ENCODE results near the gene SDK2. TPM values are rescaled to one million over a fixed set of nuclear protein-coding genes. Genes with fewer than 3 reads are reported as not detected.

Gene SDK2
- total and polyA plus RNA-seq, 9 of the 15 experiments (the other 6 are each of a cell fraction or from before 2014, with no cell fraction given), result 0.04 TPM; not detected in 8

- Histone ChIP-seq H3K9me1 (ENCODE audit: control insufficient read depth, insufficient read depth, low read length) (no peaks in the 10 kb centered on the region), H4K20me1 (replicated peaks; ENCODE audit: control insufficient read depth, insufficient read depth, low read length) (peaks cover 7% of the 10 kb centered on the region; the same call in 1 of the 2 replicates), H3K36me3 (ENCODE audit: control insufficient read depth, insufficient read depth, low read length) (no peaks in the 10 kb centered on the region), H3K27ac (ENCODE audit: extremely low read depth, low read depth, low read length) (no peak overlapping the region), H3K27me3 (ENCODE audit: control insufficient read depth in 2 of 2, insufficient read depth in 2 of 2, low read length in 2 of 2) (peaks cover 21 to 47% of the 10 kb centered on the region in 2 experiments), H3K9me3 (replicated peaks; ENCODE audit: control insufficient read depth, insufficient read depth, low read depth, low read length) (no peaks in the 10 kb centered on the region), H3K4me1 (replicated peaks in 1 of 2; ENCODE audit: control insufficient read depth in 2 of 2, insufficient read depth in 2 of 2, low read length in 2 of 2) (peaks cover 0 to 6% of the 10 kb centered on the region in 2 experiments; a peak in 1 of 5 replicates), H3K4me2 (ENCODE audit: insufficient read depth, low read length) (no peak overlapping the region), H3K9ac (ENCODE audit: insufficient read depth in 1 of 2, low read depth in 2 of 2, low read length in 2 of 2) (no peak overlapping the region), H3K79me2 (ENCODE audit: control insufficient read depth, insufficient read depth, low read length) (no peaks in the 10 kb centered on the region), H3K4me3 (no peak overlapping the region), H2AFZ (ENCODE audit: low read depth, low read length) (no peak overlapping the region)
- intact Hi-C loops (cut with micrococcal nuclease) (no loop called here), in situ Hi-C loops (cut with MboI) (no loop called here)
- ChIA-PET CTCF (ENCODE audit: low intra/inter-chr PET ratio) (no interaction called here), POLR2A (no interaction called here)
- no peak for ATAC-seq
- BruUV-seq (replicated peaks), result no TSS peak
- WGBS (ENCODE audit: insufficient coverage, low coverage, missing lambda C conversion rate), result 0% methylated on average over 3 of the region's 4 CpGs
- no peak for FAIRE-seq
- DNase-seq (ENCODE audit: extremely low read depth in 1 of 4, low spot score in 3 of 4), result no peak
- TF ChIP-seq FUS (optimal IDR thresholded peaks at IDR 0.05; ENCODE audit: low read depth, low read length), result no peak
- TF ChIP-seq ZBTB2 (IDR thresholded peaks at IDR 0.05), result no peak
- no peak for TF ChIP-seq NR1H2 (CRISPR knock-in tag; IDR thresholded peaks at IDR 0.05)
- TF ChIP-seq REST (IDR thresholded peaks at IDR 0.05; ENCODE audit: borderline replicate concordance), result no peak
- no peak for TF ChIP-seq REST (CRISPR knock-in tag; IDR thresholded peaks at IDR 0.05; ENCODE audit: low read depth)
- TF ChIP-seq ARHGAP35 (IDR thresholded peaks at IDR 0.05; ENCODE audit: partially characterized antibody), result no peak
- no peak for TF ChIP-seq ZNF316 (IDR thresholded peaks at IDR 0.05)
- no peak for TF ChIP-seq TCF3 (CRISPR knock-in tag; IDR thresholded peaks at IDR 0.05)
- no peak for TF ChIP-seq ZNF23 (CRISPR knock-in tag; IDR thresholded peaks at IDR 0.05)
- TF ChIP-seq HEY1 (CRISPR knock-in tag; IDR thresholded peaks at IDR 0.05; ENCODE audit: borderline replicate concordance), result no peak
These were observed 240.0 kb downstream of the SDK2 start for GRCh38 chr17:73404246-73404645.

All from K562 (cell line).